Kidney capillary endothelial cell (primary cell): ENCODE measurements around the gene TIMM8B.
A peak's percentile ranks its signal among the peaks of the same experiment; 100 is the strongest.
"Not testable (repeated sequence)": the region's sequence is repeated elsewhere in the genome, so short reads cannot be mapped to it uniquely, and the experiment has no call there.

Source experiments
- DNase-seq: peaks from one replicate; pipeline ENCODE4 v3.0.0-alpha.2; 2018; ENCODE audit warnings: low spot score

TIMM8B gene

DNA sequence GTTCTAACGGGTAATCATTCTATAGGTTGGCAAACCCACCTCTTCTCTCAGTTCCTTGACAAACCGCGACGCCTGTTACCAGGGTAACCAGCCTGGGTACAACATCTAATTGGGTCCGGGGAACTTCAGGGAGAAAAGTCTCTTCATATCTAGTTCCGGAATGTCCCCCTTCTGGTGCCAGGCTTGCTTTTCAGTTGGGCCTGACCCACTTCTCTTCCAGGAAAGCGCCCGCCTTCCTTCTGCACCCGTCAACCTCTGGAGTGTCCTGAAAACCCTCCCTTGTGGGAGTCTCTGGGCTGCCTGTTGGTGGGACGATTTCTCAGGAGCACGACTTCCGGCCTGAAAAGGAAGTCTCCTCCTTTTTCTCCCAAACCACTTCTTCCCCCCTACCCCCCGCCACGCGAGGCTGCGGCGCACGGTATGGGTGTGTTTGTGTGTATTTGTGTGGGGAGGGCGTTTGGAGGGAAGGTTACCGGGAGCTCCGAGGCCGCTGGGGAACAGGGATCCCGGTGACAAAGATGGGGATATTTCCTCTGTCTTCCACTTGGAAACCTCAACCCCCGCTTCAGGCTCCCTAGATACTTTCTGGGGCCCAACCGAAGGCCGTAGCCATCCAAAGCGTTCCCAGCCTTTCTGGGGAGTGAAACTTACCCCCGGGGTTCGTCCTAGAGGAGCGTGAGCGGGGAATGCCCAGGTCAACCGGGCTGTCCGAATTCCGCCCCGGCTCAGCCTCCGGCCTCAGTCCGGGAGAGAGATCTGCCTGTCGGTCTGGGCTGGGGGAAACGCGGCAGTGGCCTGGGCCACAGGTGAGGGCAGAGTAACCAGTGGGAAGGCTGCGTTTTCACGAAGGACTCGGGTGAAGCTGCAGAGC is 12.4 kb downstream of the TIMM8B start, which contains the start of the genes NKAPD1 and PIH1D2:
NKAPD1 (plus strand) TSS at position 359 of the 871 bp plus-strand sequence. CDS start 1,276 bp downstream, outside the sequence.
PIH1D2 (minus strand) TSS at position 77 of the 871 bp plus-strand sequence. CDS start 843 bp downstream, outside the sequence.
- DNase-seq, result peak; percentile 83

DNA sequence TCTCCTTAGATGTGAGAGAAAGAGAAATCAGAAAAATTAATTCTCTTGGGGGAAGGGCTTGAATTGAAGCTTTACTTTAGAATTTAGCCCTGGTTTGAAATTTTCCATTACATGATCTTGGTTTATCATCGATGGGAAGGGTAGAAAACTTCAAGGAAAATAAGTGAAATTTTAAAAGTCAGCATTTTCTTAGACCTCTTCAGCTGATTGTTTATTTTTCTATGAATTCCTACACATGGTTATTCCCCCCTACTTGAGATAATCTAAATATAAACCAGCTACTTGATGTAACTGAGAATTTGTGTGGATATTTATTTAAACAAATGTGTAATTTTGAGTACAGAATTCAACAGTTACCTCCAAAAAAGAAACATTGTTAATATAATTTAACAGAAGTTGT is 23.6 kb downstream of the TIMM8B start:
- no peak for DNase-seq

DNA sequence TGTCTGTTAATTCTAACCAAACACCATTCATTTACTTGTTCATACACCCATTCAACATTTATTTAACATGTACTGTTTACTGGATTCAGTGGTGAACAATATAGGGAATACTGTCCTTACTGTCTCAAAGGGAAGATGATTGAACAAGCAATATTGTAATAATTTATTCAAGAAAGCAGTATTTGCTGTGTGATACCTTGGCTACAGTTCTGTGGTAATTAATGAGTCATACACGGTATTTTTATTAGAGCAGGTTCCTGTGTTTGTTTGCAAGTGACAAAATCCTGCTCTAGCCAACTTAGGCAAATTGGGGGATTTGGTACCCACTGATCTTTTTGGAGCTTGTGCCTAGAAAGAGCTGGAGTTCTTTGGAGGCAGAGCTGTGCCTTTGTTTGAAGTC is 28.5 kb downstream of the TIMM8B start:
- DNase-seq, result no peak

DNA sequence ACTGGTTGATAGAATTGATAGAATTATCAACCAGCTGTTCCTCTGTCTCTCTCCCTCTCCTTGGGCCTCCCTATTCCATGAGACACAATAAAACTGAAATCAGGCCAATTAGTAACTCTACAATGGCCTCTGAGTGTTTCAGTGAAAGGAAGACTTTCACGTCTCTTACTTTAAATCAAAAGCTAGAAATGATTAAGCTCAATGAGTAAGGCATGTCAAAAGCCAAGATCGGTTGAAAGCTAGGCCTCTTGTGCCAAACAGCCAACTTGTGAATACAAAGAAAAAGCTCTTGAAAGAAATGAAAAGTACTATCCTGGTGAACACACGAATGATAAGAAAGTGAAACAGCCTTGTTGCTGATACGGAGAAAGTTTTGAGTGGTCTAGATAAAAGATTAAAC is 29.4 kb downstream of the TIMM8B start:
- DNase-seq, result no peak

DNA sequence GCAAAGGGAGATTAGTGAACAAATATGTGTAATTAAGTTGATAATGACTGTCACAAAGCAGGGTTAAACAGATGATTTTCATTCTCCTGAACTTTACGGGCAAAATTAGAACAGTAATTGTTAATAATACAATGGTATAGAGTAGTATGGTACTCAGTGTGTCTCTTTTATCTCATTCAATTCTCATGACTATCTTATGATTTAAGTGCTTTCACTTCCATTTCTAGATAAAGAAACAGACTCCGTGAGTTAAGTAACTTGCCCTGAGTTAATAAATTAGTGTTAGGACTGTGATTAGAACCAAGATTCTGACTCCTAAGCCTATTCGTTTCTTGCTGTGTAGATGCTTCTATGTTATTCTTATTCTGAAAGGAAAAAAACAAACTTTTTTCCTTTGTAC is 34.8 kb downstream of the TIMM8B start:
- DNase-seq, result no peak

- no peak for DNase-seq
Observed at GRCh38 chr11:112050721-112051120, 35.8 kb downstream of the TIMM8B start.

DNA sequence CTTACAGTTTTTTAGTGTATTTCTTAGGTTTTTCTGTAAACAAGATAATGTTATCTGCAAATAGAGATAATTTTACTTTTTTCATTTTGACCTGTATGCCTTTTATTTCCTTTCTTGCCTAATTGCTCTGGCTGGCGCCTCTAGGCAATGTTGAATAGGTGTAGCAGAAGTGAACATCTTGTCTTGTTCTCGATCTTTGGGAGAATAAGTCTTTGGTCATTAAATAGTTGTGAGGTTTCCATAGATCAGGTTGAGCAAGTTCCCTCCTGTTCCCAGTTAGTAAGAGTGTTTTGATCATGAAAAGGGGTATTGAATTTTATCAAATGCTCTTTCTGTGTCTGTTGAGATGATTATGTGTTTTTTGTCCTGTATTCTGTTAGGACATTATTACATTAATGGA is 36.8 kb downstream of the TIMM8B start:
- DNase-seq, result no peak

GRCh38 chr11:112048256-112048655 is 38.3 kb downstream of the TIMM8B start:
- not testable (repeated sequence) for DNase-seq

DNA sequence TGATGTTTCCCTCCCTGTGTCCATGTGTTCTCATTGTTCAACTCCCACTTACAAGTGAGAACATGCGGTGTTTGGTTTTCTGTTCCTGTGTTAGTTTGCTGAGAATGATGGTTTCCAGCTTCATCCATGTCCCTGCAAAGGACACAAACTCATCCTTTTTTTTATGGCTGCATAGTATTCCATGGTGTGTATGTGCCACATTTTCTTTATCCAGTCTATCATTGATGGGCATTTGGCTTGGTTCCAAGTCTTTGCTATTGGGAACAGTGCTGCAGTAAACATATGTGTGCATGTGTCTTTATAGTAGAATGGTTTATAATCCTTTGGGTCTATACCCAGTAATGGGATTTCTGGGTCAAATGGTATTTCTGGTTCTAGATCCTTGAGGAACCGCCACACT is 39.9 kb downstream of the TIMM8B start:
- DNase-seq, result not testable (repeated sequence)

DNA sequence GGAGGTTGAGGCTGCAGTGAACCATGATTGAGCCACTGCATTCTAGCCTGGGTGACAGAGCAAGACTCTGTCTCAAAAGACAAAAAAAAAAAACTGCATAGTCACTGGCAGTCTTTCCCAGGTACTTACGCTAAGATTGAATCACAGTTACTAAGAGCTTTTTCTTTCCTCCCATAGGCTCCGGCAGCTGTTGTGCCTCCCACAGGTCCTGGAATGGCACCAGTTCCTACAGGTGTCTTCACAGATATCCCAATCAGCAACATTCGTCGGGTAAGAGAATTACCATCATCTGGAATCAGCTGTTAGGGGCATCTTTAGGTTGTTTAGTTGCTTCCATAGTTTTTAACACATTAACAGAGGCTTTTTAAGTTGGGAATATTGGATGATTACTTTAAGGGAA is 41.6 kb downstream of the TIMM8B start:
- DNase-seq, result no peak

GRCh38 chr11:112042961-112043304 is 43.6 kb downstream of the TIMM8B start:
- no peak for DNase-seq

GRCh38 chr11:112042161-112042960 is 44.2 kb downstream of the TIMM8B start:
- peak; percentile 35 for DNase-seq

DNA sequence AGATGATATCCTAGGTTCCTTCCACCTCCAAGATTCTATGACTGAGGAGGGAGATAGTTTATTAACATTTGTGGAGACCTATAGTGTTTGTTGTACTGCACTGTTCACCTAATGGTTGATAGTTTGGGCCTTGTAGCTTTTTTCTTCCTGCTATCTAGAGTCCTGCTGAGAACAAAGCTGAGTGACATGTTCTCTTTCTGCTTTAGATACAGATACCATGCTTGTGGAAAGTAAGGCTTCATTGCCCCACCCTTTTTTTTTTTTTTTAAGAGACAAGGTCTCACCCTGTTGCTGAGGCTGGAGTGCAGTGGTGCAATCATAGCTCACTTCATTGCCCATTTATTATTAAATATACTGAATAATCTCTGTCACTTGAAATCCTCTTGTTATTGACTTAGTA is 49.0 kb downstream of the TIMM8B start:
- DNase-seq, result no peak
